Measurements from ENCODE around the gene CCL4. TPM values are rescaled to one million over a fixed set of nuclear protein-coding genes. Genes with fewer than 3 reads are reported as not detected.

CCL4 gene
- total RNA-seq, 4 donors from 2014 or later = 0.97 TPM; not detected in 3

DNA sequence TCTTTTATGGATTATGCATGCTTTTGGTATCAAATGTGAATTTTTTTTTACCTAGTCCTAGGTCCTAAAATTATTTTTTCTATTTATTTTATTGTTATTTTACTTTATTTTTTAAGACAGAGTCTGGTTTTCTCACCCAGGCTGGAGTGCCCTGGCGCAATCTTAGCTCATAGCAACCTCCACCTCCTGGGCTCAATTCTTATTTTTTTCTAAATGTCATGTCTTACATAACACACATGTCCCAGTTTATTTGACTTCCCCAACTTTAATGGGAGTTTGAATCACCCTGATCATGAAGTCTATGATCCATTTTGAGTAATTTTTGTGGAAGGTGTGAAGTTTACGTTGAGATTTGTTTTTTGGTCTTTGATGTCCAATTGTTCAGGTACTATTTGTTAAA lies 42.8 kb upstream of the CCL4 start:
- TF ChIP-seq, protein P1, sequence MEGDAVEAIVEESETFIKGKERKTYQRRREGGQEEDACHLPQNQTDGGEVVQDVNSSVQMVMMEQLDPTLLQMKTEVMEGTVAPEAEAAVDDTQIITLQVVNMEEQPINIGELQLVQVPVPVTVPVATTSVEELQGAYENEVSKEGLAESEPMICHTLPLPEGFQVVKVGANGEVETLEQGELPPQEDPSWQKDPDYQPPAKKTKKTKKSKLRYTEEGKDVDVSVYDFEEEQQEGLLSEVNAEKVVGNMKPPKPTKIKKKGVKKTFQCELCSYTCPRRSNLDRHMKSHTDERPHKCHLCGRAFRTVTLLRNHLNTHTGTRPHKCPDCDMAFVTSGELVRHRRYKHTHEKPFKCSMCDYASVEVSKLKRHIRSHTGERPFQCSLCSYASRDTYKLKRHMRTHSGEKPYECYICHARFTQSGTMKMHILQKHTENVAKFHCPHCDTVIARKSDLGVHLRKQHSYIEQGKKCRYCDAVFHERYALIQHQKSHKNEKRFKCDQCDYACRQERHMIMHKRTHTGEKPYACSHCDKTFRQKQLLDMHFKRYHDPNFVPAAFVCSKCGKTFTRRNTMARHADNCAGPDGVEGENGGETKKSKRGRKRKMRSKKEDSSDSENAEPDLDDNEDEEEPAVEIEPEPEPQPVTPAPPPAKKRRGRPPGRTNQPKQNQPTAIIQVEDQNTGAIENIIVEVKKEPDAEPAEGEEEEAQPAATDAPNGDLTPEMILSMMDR (IDR thresholded peaks at IDR 0.05) = no peak
- TF ChIP-seq POLR2A (IDR thresholded peaks at IDR 0.05) = no peak
- TF ChIP-seq POLR2AphosphoS5 (IDR thresholded peaks at IDR 0.05) = no peak
- no peak for TF ChIP-seq EP300 (IDR thresholded peaks at IDR 0.05)
- WGBS = 94% methylated on average over 2 of the region's 2 CpGs

DNA sequence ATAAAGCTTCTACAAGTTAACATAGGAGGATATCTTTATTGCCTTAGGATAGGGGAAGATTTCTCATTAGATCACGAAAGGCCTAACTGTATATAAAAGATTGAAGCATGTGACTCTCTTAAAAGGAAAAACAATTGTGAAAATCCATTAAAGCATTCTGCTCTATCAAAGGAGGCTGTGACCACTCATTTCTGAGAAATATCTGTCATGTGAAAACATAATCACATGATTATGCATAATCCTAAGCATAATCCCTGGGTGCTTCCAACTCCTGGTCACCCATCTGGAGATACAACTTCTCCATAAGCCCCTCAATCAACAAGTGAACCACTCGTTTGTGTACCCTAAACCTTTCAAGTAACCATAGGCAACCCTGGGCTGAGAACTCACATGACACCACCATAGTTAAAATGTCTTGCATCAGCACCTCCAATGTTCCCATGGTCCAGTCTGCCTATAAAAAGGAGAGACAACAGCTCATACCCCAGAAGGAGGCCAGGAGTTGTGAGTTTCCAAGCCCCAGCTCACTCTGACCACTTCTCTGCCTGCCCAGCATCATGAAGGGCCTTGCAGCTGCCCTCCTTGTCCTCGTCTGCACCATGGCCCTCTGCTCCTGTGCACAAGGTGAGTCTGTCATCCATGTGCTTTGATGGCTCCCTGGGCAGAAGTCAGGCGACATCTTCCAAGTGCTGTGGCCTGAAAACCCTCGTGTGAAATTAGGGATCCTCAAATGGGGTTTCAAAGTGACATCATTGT lies 39.7 kb upstream of the CCL4 start, which contains the start of gene CCL18:
TSS of gene CCL18 (plus strand) at position 487 of the 756 bp plus-strand sequence. CDS start at position 558, 71 bp downstream.
- no peak for DNase-seq (ENCODE audit: low spot score in 2 of 2)
- Histone ChIP-seq H3K27me3 (peaks cover 8% of the 10 kb centered on the region), H3K4me3 (no peak within 1 kb of the TSS), H3K27ac (no peak within 1 kb of the TSS), H3K9me3 (no peaks in the 10 kb centered on the region), H3K4me1 (no peaks in the 10 kb centered on the region), H3K36me3 (no peaks in the 10 kb centered on the region)
- no peak for TF ChIP-seq EP300 (IDR thresholded peaks at IDR 0.05)
- no peak for TF ChIP-seq POLR2AphosphoS5 (IDR thresholded peaks at IDR 0.05)
- TF ChIP-seq POLR2A (IDR thresholded peaks at IDR 0.05) = no peak
- TF ChIP-seq, protein P1 (IDR thresholded peaks at IDR 0.05) = no peak
- WGBS = 80% methylated on average over 5 of the region's 5 CpGs

More for the DNA sequence above, 42.8 kb upstream of the CCL4 start:
- Histone ChIP-seq H3K4me3 (no peak overlapping the region), H3K36me3 (no peaks in the 10 kb centered on the region), H3K9me3 (no peaks in the 10 kb centered on the region), H3K27me3 (no peaks in the 10 kb centered on the region), H3K4me1 (no peaks in the 10 kb centered on the region), H3K27ac (no peak overlapping the region)
- DNase-seq (ENCODE audit: low spot score in 2 of 2) = no peak

- DNase-seq (ENCODE audit: low spot score in 2 of 2) = no peak
- 87% methylated on average over 6 of the region's 6 CpGs for WGBS
- no peaks in the 10 kb centered on the region for H3K9me3 ChIP-seq
- no peaks in the 10 kb centered on the region for H3K4me1 ChIP-seq
- H3K36me3 ChIP-seq = no peaks in the 10 kb centered on the region
- TF ChIP-seq POLR2AphosphoS5 (IDR thresholded peaks at IDR 0.05) (no peak), POLR2A (IDR thresholded peaks at IDR 0.05) (no peak), EP300 (IDR thresholded peaks at IDR 0.05) (no peak)
- TF ChIP-seq, protein P1 (IDR thresholded peaks at IDR 0.05) = no peak
- H3K27ac ChIP-seq = no peak overlapping the region
- peaks cover 8% of the 10 kb centered on the region for H3K27me3 ChIP-seq
- H3K4me3 ChIP-seq = no peak overlapping the region
Observed at GRCh38 chr17:36066365-36066985, 37.2 kb upstream of the CCL4 start.

GRCh38 chr17:36068524-36068923 lies 35.1 kb upstream of the CCL4 start:
- Histone ChIP-seq H3K9me3 (no peaks in the 10 kb centered on the region), H3K4me3 (no peak overlapping the region), H3K27ac (no peak overlapping the region), H3K27me3 (peaks cover 8% of the 10 kb centered on the region), H3K4me1 (no peaks in the 10 kb centered on the region), H3K36me3 (no peaks in the 10 kb centered on the region)
- no peak for DNase-seq (ENCODE audit: low spot score in 2 of 2)
- 76% methylated on average over 3 of the region's 3 CpGs for WGBS
- TF ChIP-seq EP300 (IDR thresholded peaks at IDR 0.05) (no peak), POLR2A (IDR thresholded peaks at IDR 0.05) (no peak), POLR2AphosphoS5 (IDR thresholded peaks at IDR 0.05) (no peak)
- TF ChIP-seq, protein P1 (IDR thresholded peaks at IDR 0.05) = no peak

DNA sequence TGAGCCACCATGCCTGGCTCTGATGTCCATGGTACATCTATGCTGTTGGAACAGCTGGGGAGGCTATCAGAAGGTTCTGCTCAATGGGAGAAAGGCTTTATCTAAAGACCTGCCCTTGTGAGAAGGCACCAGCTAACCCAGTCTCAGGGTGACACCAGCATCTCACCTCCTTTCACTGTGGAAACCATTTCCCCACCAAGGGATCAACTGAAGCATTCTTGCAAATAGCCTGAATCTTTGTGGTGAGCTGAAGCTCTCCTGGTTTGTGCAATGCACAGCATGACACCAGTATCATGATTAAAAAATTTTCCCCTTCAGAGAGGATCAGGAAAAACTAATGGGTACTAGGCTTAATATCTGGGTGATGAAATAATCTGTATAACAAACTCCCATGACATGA lies 34.5 kb upstream of the CCL4 start:
- H3K36me3 ChIP-seq = no peaks in the 10 kb centered on the region
- no peaks in the 10 kb centered on the region for H3K4me1 ChIP-seq
- H3K9me3 ChIP-seq = no peaks in the 10 kb centered on the region
- no peak overlapping the region for H3K27ac ChIP-seq
- DNase-seq (ENCODE audit: low spot score in 2 of 2) = no peak
- H3K27me3 ChIP-seq = peaks cover 8% of the 10 kb centered on the region
- TF ChIP-seq POLR2AphosphoS5 (IDR thresholded peaks at IDR 0.05) (no peak), POLR2A (IDR thresholded peaks at IDR 0.05) (no peak), EP300 (IDR thresholded peaks at IDR 0.05) (no peak)
- TF ChIP-seq, protein P1 (IDR thresholded peaks at IDR 0.05) = no peak
- H3K4me3 ChIP-seq = no peak overlapping the region

All from suprapubic skin (tissue), 4 donors.